ENCODE results near the gene LGR5.

DNA sequence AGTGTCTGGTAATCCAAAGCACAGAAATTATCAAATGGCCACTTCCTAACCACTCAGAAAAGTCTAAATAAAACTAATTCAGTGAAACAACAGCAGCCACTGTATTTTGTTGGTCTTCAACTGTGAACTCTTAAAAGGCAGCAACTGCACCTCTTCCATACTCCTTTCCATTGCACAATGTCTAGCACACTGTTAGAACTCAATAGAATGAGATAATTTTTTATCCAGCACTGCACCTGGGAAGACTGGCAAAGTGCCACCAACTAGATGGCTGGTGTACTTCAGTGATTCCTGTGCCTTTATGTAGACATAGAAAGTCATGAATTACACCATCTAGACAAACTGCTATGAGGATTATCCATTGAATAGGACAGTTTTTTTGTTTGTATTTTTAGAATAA lies 26.2 kb downstream of the LGR5 start:
- TF ChIP-seq POLR2A (IDR thresholded peaks at IDR 0.05; ENCODE audit: low read depth, low read length) (no peak), POLR2AphosphoS5 (IDR thresholded peaks at IDR 0.05; ENCODE audit: low read depth, low read length) (no peak)
